ENCODE results near the gene CETN3.

CETN3 gene

GRCh38 chr5:90366948-90367347 is 42.6 kb downstream of the CETN3 start:
- DNase-seq (ENCODE audit: insufficient read length, low spot score) (no peak), FAIRE-seq (no peak)
- TF ChIP-seq PAX5 (IDR thresholded peaks at IDR 0.05; ENCODE audit: insufficient read depth, low read length, severe bottlenecking), result no peak
- no peak for TF ChIP-seq TAF1 (IDR thresholded peaks at IDR 0.05; ENCODE audit: low read depth, low read length)
- no peak for TF ChIP-seq POLR2A (IDR thresholded peaks at IDR 0.05; ENCODE audit: low read depth, low read length)
- TF ChIP-seq POLR2AphosphoS5 (IDR thresholded peaks at IDR 0.05; ENCODE audit: low read depth, low read length), result no peak
- TF ChIP-seq POU2F2 (IDR thresholded peaks at IDR 0.05; ENCODE audit: low read depth, low read length), result no peak
- no peak for TF ChIP-seq SPI1 (IDR thresholded peaks at IDR 0.05; ENCODE audit: low read depth, low read length)

- DNase-seq (ENCODE audit: insufficient read length, low spot score) (no peak), FAIRE-seq (no peak)
- no peak for TF ChIP-seq POLR2AphosphoS5 (IDR thresholded peaks at IDR 0.05; ENCODE audit: low read depth, low read length)
- no peak for TF ChIP-seq PAX5 (IDR thresholded peaks at IDR 0.05; ENCODE audit: insufficient read depth, low read length, severe bottlenecking)
- TF ChIP-seq SPI1 (IDR thresholded peaks at IDR 0.05; ENCODE audit: low read depth, low read length), result peak; percentile 51; the same call in 1 of the 2 replicates
These were observed 44.2 kb downstream of the CETN3 start for GRCh38 chr5:90365328-90365727.

GRCh38 chr5:90359073-90359920 is 50.3 kb downstream of the CETN3 start:
- FAIRE-seq (peak; percentile 31), DNase-seq (ENCODE audit: insufficient read length, low spot score) (no peak)
- no peak for TF ChIP-seq PAX5 (IDR thresholded peaks at IDR 0.05; ENCODE audit: insufficient read depth, low read length, severe bottlenecking)
- TF ChIP-seq POLR2AphosphoS5 (IDR thresholded peaks at IDR 0.05; ENCODE audit: low read depth, low read length), result no peak
- no peak for TF ChIP-seq SPI1 (IDR thresholded peaks at IDR 0.05; ENCODE audit: low read depth, low read length)
- TF ChIP-seq POU2F2 (IDR thresholded peaks at IDR 0.05; ENCODE audit: low read depth, low read length), result no peak
- no peak for TF ChIP-seq POLR2A (IDR thresholded peaks at IDR 0.05; ENCODE audit: low read depth, low read length)
- TF ChIP-seq TAF1 (IDR thresholded peaks at IDR 0.05; ENCODE audit: low read depth, low read length), result no peak

DNA sequence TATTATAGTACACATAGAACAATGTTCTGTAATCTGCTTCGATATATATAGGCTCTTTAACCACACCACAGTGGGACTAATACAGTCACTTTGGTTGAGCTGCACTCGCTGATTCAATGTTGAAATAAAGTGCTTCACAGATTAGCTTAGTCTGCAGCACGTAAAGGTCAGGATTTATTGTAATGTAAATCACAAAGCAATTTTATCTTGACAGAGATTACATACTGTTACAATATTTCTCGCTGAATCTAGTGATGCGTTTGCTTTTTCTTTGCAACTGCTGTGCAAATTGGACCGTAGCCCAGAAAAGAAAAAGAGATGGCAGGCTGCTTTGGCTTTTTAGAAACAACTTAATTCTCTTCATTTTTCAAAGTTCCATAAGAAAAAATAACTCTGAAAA is 52.9 kb downstream of the CETN3 start:
- FAIRE-seq (no peak), DNase-seq (ENCODE audit: insufficient read length, low spot score) (no peak)
- TF ChIP-seq TAF1 (IDR thresholded peaks at IDR 0.05; ENCODE audit: low read depth, low read length), result no peak
- TF ChIP-seq POLR2A (IDR thresholded peaks at IDR 0.05; ENCODE audit: low read depth, low read length), result no peak
- no peak for TF ChIP-seq SPI1 (IDR thresholded peaks at IDR 0.05; ENCODE audit: low read depth, low read length)
- TF ChIP-seq PAX5 (IDR thresholded peaks at IDR 0.05; ENCODE audit: insufficient read depth, low read length, severe bottlenecking), result no peak

DNA sequence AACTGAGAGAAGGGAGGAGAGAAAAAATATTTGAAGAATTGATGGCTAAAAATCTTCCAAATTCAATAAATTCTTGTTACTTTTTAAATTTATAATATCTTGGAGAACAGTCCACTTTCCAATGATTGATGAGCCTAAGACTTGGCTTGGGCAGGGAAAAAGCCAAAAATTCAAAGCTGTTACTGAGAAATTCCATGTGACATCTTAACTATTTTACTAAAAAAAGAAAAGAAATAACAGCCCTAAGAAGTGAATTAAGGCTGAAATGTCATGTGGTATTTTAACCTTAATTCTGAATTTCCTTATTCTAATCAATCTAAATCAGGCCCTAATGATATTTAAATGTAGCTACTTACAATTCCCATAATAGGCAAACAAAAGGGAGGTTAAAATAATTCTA is 53.4 kb downstream of the CETN3 start:
- DNase-seq (ENCODE audit: insufficient read length, low spot score) (no peak), FAIRE-seq (no peak)

DNA sequence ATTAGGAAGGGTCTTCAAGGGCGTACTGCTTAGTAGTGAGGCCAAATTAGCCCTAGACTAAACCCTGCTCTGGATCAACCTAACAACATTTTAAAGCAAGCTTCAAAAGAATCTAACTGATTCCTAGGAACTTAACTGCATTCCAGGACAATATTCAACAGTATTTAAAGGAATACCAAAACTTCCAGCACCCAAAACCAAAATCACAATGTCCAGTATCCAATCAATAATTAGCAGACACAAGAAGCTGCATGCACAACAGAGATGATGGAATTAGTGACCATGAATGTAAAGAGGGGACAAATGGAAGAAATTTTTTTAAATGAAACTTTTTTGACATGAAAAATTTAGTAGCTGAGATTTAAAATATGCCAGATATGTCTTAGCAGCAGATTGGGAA is 53.9 kb downstream of the CETN3 start:
- no peak for DNase-seq (ENCODE audit: insufficient read length, low spot score)
- FAIRE-seq, result no peak
- TF ChIP-seq POLR2A (IDR thresholded peaks at IDR 0.05; ENCODE audit: low read depth, low read length), result no peak
- TF ChIP-seq TAF1 (IDR thresholded peaks at IDR 0.05; ENCODE audit: low read depth, low read length), result no peak
- TF ChIP-seq PAX5 (IDR thresholded peaks at IDR 0.05; ENCODE audit: insufficient read depth, low read length, severe bottlenecking), result no peak
- TF ChIP-seq POLR2AphosphoS5 (IDR thresholded peaks at IDR 0.05; ENCODE audit: low read depth, low read length), result no peak
- TF ChIP-seq SPI1 (IDR thresholded peaks at IDR 0.05; ENCODE audit: low read depth, low read length), result no peak
- TF ChIP-seq POU2F2 (IDR thresholded peaks at IDR 0.05; ENCODE audit: low read depth, low read length), result no peak

More for the DNA sequence above, 53.4 kb downstream of the CETN3 start:
- no peak for TF ChIP-seq POLR2AphosphoS5 (IDR thresholded peaks at IDR 0.05; ENCODE audit: low read depth, low read length)
- TF ChIP-seq PAX5 (IDR thresholded peaks at IDR 0.05; ENCODE audit: insufficient read depth, low read length, severe bottlenecking), result no peak
- no peak for TF ChIP-seq SPI1 (IDR thresholded peaks at IDR 0.05; ENCODE audit: low read depth, low read length)
- no peak for TF ChIP-seq TAF1 (IDR thresholded peaks at IDR 0.05; ENCODE audit: low read depth, low read length)
- TF ChIP-seq POU2F2 (IDR thresholded peaks at IDR 0.05; ENCODE audit: low read depth, low read length), result no peak
- no peak for TF ChIP-seq POLR2A (IDR thresholded peaks at IDR 0.05; ENCODE audit: low read depth, low read length)

GRCh38 chr5:90353254-90353653 is 56.3 kb downstream of the CETN3 start:
- TF ChIP-seq SPI1 (IDR thresholded peaks at IDR 0.05; ENCODE audit: low read depth, low read length), result no peak
- TF ChIP-seq POLR2A (IDR thresholded peaks at IDR 0.05; ENCODE audit: low read depth, low read length), result no peak
- no peak for TF ChIP-seq TAF1 (IDR thresholded peaks at IDR 0.05; ENCODE audit: low read depth, low read length)
- no peak for TF ChIP-seq POLR2AphosphoS5 (IDR thresholded peaks at IDR 0.05; ENCODE audit: low read depth, low read length)
- no peak for TF ChIP-seq PAX5 (IDR thresholded peaks at IDR 0.05; ENCODE audit: insufficient read depth, low read length, severe bottlenecking)
- no peak for TF ChIP-seq POU2F2 (IDR thresholded peaks at IDR 0.05; ENCODE audit: low read depth, low read length)
- DNase-seq (ENCODE audit: insufficient read length, low spot score), result no peak
- no peak for FAIRE-seq

DNA sequence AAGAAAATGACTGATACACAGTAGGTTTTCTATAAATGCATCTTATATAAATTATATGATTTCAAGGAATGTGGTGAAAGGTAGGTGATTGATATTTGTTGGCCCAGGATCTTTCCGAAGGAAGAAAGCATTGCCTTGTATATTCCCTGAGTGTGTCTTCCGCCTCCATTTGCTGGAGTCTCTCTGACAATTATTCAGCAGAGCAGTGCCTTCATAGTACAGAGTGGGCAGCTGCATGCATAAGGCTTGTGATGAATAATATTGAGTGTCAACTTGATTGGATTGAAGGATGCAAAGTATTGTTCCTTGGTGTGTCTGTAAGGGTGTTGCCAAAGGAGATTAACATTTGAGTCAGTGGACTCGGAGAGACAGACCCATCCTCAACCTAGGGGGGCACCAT is 58.5 kb downstream of the CETN3 start:
- FAIRE-seq, result no peak

GRCh38 chr5:90347462-90347861 is 62.1 kb downstream of the CETN3 start:
- no peak for DNase-seq (ENCODE audit: insufficient read length, low spot score)
- FAIRE-seq, result peak; percentile 43
- TF ChIP-seq SPI1 (IDR thresholded peaks at IDR 0.05; ENCODE audit: low read depth, low read length), result 0 out of 2 replicates have a peak, but pooled peaks have one; percentile 9
- no peak for TF ChIP-seq PAX5 (IDR thresholded peaks at IDR 0.05; ENCODE audit: insufficient read depth, low read length, severe bottlenecking)

More for the DNA sequence above, 58.5 kb downstream of the CETN3 start:
- TF ChIP-seq PAX5 (IDR thresholded peaks at IDR 0.05; ENCODE audit: insufficient read depth, low read length, severe bottlenecking) (no peak), POLR2AphosphoS5 (IDR thresholded peaks at IDR 0.05; ENCODE audit: low read depth, low read length) (no peak), POLR2A (IDR thresholded peaks at IDR 0.05; ENCODE audit: low read depth, low read length) (no peak), POU2F2 (IDR thresholded peaks at IDR 0.05; ENCODE audit: low read depth, low read length) (no peak), TAF1 (IDR thresholded peaks at IDR 0.05; ENCODE audit: low read depth, low read length) (no peak), SPI1 (IDR thresholded peaks at IDR 0.05; ENCODE audit: low read depth, low read length) (no peak)
- no peak for DNase-seq (ENCODE audit: insufficient read length, low spot score)

DNA sequence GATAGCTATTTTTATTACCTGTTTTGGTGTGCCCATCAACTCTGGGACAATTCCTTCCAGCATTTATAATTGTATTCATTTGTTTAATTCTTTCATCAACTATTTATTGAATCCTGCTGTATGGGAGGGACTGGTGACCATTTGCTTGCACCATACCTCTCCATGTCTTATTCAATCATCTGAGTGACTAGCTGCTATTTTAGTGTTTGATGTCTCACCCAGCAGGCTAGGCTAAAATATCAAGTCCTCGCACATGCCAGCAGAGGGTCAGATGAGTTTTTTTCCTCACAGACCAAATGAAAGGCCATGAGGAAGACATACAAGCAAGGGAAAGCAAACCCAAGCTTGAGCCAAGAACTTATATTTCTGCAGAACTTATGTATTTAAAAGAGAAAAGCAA is 63.9 kb downstream of the CETN3 start:
- FAIRE-seq (no peak), DNase-seq (ENCODE audit: insufficient read length, low spot score) (no peak)

More for the DNA sequence above, 63.9 kb downstream of the CETN3 start:
- no peak for TF ChIP-seq PAX5 (IDR thresholded peaks at IDR 0.05; ENCODE audit: insufficient read depth, low read length, severe bottlenecking)
- TF ChIP-seq TAF1 (IDR thresholded peaks at IDR 0.05; ENCODE audit: low read depth, low read length), result no peak
- TF ChIP-seq POLR2A (IDR thresholded peaks at IDR 0.05; ENCODE audit: low read depth, low read length), result no peak
- no peak for TF ChIP-seq SPI1 (IDR thresholded peaks at IDR 0.05; ENCODE audit: low read depth, low read length)
- no peak for TF ChIP-seq POLR2AphosphoS5 (IDR thresholded peaks at IDR 0.05; ENCODE audit: low read depth, low read length)
- TF ChIP-seq POU2F2 (IDR thresholded peaks at IDR 0.05; ENCODE audit: low read depth, low read length), result no peak
